Right lobe of liver (tissue), 4 donors: ENCODE measurements around the gene GOLT1A.

Experiments used
- CTCF ChIP-seq, 4 donors: fragments of 200-600 bp in 3 of 4; fragments of 450-650 bp in 1 of 4; IDR thresholded peaks; one replicate each; pipeline versions ENCODE4 v1.5.1 to v1.8.0; 2016 to 2022; ENCODE audit warnings: antibody characterized with exemption in 4 of 4, mild to moderate bottlenecking in 2 of 4
- POLR2A ChIP-seq: fragments of 450-650 bp; IDR thresholded peaks from one replicate; pipeline ENCODE4 v1.6.1; 2017; ENCODE audit warnings: antibody characterized with exemption, mild to moderate bottlenecking
- donor health status: DM: no; HTN: no; CAD: no.
- donor health status: DM: no; HTN: no; CAD: no.
- donor health status: DM: no; HTN: yes; CAD: no.

GRCh38 chr1:204250428-204251030, 36.7 kb upstream of the GOLT1A start:
- TF ChIP-seq CTCF (IDR thresholded peaks at IDR 0.05) (no peak), POLR2A (no peak)
